ENCODE measurements around the gene ABCA12.

- TF ChIP-seq, protein P1, sequence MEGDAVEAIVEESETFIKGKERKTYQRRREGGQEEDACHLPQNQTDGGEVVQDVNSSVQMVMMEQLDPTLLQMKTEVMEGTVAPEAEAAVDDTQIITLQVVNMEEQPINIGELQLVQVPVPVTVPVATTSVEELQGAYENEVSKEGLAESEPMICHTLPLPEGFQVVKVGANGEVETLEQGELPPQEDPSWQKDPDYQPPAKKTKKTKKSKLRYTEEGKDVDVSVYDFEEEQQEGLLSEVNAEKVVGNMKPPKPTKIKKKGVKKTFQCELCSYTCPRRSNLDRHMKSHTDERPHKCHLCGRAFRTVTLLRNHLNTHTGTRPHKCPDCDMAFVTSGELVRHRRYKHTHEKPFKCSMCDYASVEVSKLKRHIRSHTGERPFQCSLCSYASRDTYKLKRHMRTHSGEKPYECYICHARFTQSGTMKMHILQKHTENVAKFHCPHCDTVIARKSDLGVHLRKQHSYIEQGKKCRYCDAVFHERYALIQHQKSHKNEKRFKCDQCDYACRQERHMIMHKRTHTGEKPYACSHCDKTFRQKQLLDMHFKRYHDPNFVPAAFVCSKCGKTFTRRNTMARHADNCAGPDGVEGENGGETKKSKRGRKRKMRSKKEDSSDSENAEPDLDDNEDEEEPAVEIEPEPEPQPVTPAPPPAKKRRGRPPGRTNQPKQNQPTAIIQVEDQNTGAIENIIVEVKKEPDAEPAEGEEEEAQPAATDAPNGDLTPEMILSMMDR (IDR thresholded peaks at IDR 0.05; ENCODE audit: low read depth, low read length), result no peak
- no peak for TF ChIP-seq POLR2A (IDR thresholded peaks at IDR 0.05; ENCODE audit: extremely low read depth, insufficient read length)
Measured at GRCh38 chr2:215059724-215060123, 78.7 kb downstream of the ABCA12 start.

All from NB4 (cell line).